ENCODE measurements around the gene TMEM212.
"Not testable (repeated sequence)": the region's sequence is repeated elsewhere in the genome, so short reads cannot be mapped to it uniquely, and the experiment has no call there.

The TMEM212 gene

DNA sequence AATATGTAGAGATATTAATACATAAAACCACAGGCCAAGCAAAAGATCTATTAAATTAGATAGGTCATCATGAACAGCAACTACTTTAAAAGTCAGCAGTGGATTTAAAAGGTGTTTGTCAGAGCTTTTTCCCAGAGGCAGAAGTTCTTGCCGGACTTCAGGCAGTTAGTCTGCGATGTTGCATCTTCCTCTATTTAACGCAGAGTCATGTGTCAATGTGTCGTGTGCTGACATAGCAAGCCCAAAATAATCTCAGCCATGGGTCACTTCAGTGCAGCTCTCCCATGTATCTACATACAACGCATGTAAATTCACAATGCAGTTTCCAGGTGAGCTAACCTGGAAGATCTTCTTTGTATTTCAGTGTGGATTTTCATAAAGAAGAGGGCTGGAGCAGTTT, 8.0 kb upstream of the TMEM212 start:
- DNase-seq, result no peak

DNA sequence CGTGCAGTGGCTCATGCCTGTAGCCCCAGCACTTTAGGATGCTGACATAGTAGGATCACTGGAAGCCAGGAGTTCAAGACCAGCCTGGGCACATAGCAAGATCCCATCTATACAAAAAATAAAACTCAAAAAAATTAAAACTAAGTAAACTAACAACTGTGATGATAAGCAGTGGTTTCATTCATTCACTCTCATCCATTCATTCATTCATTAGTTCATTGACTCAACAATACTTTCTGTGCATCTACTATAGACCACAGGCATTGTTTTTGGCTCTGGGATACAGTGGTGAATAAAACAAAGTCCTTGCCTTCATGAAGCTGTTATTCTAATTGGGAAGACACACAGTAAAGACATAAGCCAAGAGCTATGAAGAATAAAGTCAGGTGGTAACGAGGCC, 7.5 kb upstream of the TMEM212 start:
- no peak for DNase-seq

- DNase-seq, result no peak
These were observed 6.3 kb upstream of the TMEM212 start for GRCh38 chr3:171836855-171837254.

- no peak for DNase-seq
These were observed 5.5 kb upstream of the TMEM212 start for GRCh38 chr3:171837698-171838097.

- no peak for DNase-seq
These were observed 4.9 kb upstream of the TMEM212 start for GRCh38 chr3:171838218-171838720.

GRCh38 chr3:171839270-171839669, 3.9 kb upstream of the TMEM212 start:
- DNase-seq, result no peak

DNA sequence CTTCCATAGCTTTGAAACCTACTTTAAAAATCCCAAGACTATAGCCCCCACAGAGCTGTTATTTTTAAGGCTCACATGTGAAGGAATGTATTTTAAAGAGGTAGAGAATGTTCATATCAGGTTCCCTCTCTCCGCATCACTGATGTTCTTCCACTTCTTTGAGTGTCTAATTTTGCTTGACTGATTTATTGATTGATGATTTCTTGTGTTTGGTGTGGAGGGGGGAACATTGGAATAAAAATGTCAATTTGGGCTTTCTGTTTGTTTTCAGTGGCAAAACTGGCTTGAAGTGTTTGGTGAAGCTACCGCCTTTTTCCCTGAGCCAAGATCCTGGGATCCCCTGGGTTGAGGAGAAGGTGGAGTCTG, 2.7 kb upstream of the TMEM212 start:
- no peak for DNase-seq

DNA sequence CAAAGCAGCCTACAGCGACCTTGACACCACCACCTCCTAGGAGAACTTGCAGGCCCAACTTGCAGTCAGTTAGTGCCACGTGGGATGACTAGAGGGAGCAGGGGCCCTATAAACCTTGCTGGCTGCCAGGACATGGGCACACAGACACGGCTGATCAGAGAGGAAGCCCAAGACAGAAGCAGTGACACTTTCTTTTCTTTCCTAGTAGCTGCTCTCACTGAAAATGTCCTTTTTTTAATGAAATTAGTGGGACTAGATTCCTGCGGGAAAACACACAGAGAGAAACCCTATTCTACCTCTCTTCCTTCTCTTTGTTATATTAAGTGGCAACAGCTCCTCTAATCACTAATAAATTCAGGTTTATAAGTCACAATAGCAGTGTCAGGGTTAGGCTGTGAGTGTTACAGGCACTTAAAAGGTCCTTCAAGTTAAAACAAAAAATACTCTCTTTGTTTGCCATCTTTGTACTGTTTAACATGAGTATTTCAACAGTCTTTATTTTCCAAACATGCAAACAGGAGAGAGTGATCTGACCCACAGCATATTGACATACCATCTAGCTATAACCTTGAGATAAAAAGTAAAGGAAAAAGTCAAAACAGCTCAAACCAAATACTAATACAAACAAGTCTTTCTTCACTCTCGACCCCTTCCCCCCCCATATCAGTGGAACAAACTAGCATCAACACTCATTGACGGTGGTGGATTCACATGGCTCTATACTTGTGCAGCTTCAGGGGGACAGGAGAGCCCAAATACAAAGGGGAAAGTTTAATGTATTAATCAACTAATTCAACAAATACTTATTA, 2.1 kb upstream of the TMEM212 start:
- no peak for DNase-seq

- DNase-seq, result no peak
These were observed 1.5 kb upstream of the TMEM212 start for GRCh38 chr3:171841620-171842000.

GRCh38 chr3:171844873-171845272, 1.7 kb downstream of the TMEM212 start:
- no peak for DNase-seq

DNA sequence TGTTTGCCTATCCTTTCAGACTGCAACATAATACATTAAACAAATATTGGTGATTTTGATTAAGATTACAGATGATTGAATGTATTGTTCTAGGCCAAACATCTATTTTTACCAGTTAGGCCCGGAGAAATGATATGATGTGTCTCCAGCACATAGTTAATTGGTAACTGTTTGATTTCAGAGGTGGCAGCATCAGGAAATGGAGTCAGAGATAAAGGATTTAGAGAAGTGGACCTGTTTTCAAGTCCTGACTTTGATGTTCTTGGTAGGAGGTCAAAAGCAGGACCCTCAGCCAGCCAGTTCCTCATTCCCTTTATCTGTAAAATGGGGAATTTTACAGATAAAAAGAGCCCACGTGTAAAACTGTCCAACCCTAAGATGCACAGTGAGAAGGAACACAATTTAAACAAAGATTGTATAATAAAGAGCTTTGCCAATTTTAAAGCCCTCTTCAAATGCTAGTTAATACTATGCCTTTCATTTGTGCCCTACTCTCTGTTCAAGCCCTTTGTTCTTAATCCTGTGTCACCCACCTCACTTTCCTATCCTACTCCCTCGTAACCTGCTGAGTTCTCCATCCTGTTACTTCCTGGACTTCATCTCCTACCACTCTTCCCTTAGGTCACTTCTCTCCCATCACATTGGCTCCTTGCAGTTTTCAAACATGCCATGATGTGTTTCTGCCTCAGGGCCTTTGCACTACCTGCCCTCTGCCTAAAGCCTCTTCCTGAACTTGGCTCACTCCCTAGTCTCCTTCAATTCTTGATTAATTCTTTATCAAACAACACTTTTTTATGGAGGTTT, 2.5 kb downstream of the TMEM212 start:
- DNase-seq, result no peak

GRCh38 chr3:171846597-171846996, 3.4 kb downstream of the TMEM212 start:
- no peak for DNase-seq

GRCh38 chr3:171847133-171847532, 4.0 kb downstream of the TMEM212 start:
- no peak for DNase-seq

DNA sequence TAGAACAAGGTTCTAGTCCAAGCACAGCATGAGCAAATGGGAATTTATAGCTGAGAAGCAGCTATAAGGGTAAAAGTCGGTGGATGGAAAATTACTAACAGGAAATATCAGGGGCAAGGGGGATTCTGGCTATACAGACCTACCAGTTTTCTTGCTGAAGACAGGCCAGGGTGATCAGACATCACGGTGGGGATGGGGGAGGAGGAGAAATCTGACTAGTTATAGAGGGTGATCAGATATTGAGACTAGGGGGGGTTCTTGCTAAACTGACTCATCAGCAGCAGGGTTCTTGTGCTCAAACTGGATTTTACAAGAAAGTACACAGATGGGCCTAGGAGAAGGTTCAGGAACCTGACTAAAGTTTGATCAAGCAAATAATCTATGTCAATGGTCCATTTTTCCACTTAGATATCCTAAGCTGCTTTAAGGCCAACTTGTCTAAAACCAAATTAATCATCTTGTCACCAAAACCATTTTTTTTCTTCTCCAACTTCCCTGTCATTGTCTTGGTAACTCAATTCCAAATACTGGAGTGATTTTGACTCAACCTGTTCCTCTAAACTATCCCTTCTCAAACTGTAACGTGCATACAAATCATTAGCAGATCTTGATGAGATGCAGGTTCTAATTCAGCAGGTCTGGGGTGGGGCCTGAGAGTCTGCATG, 4.6 kb downstream of the TMEM212 start:
- DNase-seq, result no peak

DNA sequence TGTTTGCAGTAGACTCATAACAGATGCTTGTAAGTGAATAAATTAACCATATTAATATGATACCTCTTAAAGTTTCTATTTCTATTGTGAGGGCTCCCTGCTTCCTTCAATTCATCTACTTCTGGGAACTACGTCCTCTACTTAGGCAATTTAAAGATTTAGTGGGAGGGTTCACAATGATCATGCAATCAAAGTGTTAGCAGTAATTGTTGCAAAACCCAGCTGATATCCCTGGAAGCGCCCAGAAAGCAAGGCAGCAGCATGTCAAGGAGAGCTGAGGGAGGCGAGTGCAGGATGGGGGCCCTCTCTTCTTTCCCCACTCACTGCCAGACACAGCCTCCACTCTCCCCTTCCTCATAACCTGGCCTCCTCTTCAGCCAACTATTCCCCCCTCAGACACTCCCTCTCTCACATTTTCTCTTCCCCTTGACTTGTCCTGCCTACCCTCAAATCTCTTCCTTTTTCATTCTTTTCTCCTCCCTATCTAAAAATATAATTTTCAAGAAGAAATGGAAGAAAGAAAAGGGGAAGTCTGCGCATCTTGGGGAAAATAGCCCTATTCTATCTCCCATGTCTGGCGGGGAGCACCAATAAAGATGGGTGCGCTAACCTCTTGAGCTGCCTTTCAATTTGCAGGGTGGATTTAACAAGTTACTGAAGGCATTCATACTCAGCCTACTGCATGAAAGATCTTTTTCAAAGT, 6.6 kb downstream of the TMEM212 start:
- no peak for DNase-seq

- no peak for DNase-seq
These were observed 7.3 kb downstream of the TMEM212 start for GRCh38 chr3:171850320-171850959.

- DNase-seq, result no peak
These were observed 8.0 kb downstream of the TMEM212 start for GRCh38 chr3:171850960-171851659.

GRCh38 chr3:171851660-171852058, 8.5 kb downstream of the TMEM212 start:
- DNase-seq, result no peak

GRCh38 chr3:171854649-171855305, 11.6 kb downstream of the TMEM212 start:
- no peak for DNase-seq

GRCh38 chr3:171858770-171859169, 15.6 kb downstream of the TMEM212 start:
- DNase-seq, result not testable (repeated sequence)
